IMR-90 (cell line): Measurements from ENCODE around the gene FOXA2. TPM values are rescaled to one million over a fixed set of nuclear protein-coding genes. Genes with fewer than 3 reads are reported as not detected.

ENCODE experiments used
- ATAC-seq: fragments of 200-7000 bp; cut with Tn5 transposase; 2 replicates; pipeline ENCODE4 v1.9.1; 2020; ENCODE audit warnings: low read depth, mild to moderate bottlenecking, moderate library complexity
- BruUV-seq: library from RNA; stranded (reverse); fragments of 400-500 nt; replicated peaks from 2 replicates; lab custom pipeline; 2021; lab: Mats Ljungman, UMichigan
- CTCF ChIA-PET: fragments of 300-600 bp; formaldehyde crosslinking; extraction: SDS; loops from one replicate; lab custom pipeline; 2021; ENCODE audit warnings: antibody characterized with exemption; lab: Yijun Ruan, JAX
- POLR2A ChIA-PET: fragments of 300-600 bp; sonication (Branson Sonifier 250); formaldehyde crosslinking; loops from one replicate; lab custom pipeline; 2022; ENCODE audit warnings: antibody characterized with exemption; ENCODE audit not compliant: unreplicated experiment; lab: Charles Lee
- DNase-seq: peaks from one replicate; pipeline ENCODE4 v3.0.0; 2013
- H2AFZ ChIP-seq: replicated peaks from 2 replicates; pipeline ENCODE3; 2013; ENCODE audit warnings: low read length, mild to moderate bottlenecking; ENCODE audit not compliant: poor library complexity
- H2AK5ac ChIP-seq: 2 replicates; pipeline ENCODE4 v1.6.1; 2013; ENCODE audit warnings: low read depth, low read length, inconsistent platforms
- H2AK9ac ChIP-seq: replicated peaks from 2 replicates; pipeline ENCODE3; 2013; ENCODE audit warnings: mild to moderate bottlenecking, low read depth, low read length, moderate library complexity; ENCODE audit not compliant: poor library complexity
- H2BK120ac ChIP-seq: 2 replicates; pipeline ENCODE4 v1.6.1; 2013; ENCODE audit warnings: low read depth, low read length, inconsistent platforms
- H2BK15ac ChIP-seq: 3 replicates; pipeline ENCODE4 v1.6.1; 2013; ENCODE audit warnings: low read depth, low read length, inconsistent platforms
- H2BK20ac ChIP-seq: 2 replicates; pipeline ENCODE4 v1.6.1; 2013; ENCODE audit warnings: low read depth, mild to moderate bottlenecking, inconsistent platforms, low read length, moderate library complexity
- H2BK5ac ChIP-seq: 2 replicates; pipeline ENCODE4 v1.6.1; 2013; ENCODE audit warnings: mild to moderate bottlenecking, low read depth, low read length, inconsistent platforms; ENCODE audit not compliant: poor library complexity, severe bottlenecking
- H3K14ac ChIP-seq: replicated peaks from 2 replicates; pipeline ENCODE4 v1.6.1; 2013; ENCODE audit warnings: low read depth, low read length, inconsistent platforms
- H3K18ac ChIP-seq: 2 replicates; pipeline ENCODE4 v1.6.1; 2013; ENCODE audit warnings: low read depth, low read length, control low read depth
- H3K23ac ChIP-seq: 2 replicates; pipeline ENCODE4 v1.6.1; 2013; ENCODE audit warnings: low read depth, low read length, inconsistent platforms
- H3K27ac ChIP-seq: 2 replicates; pipeline ENCODE4 v1.5.1; 2013; ENCODE audit warnings: mild to moderate bottlenecking, control low read depth, low read length; ENCODE audit not compliant: insufficient read depth
- H3K27me3 ChIP-seq: 2 replicates; pipeline ENCODE4 v1.6.1; 2013; ENCODE audit warnings: low read length; ENCODE audit not compliant: control insufficient read depth, insufficient read depth
- H3K36me3 ChIP-seq: 2 replicates; pipeline ENCODE4 v1.6.1; 2013; ENCODE audit warnings: low read length, mixed read lengths; ENCODE audit not compliant: control insufficient read depth, insufficient read depth
- H3K4ac ChIP-seq: 2 replicates; pipeline ENCODE4 v1.6.1; 2013; ENCODE audit warnings: low read depth, low read length, inconsistent platforms
- H3K4me1 ChIP-seq: 2 replicates; pipeline ENCODE4 v1.6.1; 2013; ENCODE audit warnings: low read length, mixed read lengths; ENCODE audit not compliant: control insufficient read depth, insufficient read depth
- H3K4me2 ChIP-seq: 2 replicates; pipeline ENCODE4 v1.6.1; 2013; ENCODE audit warnings: low read depth, mild to moderate bottlenecking, control low read depth, low read length, moderate library complexity
- H3K4me3 ChIP-seq: 2 replicates; pipeline ENCODE4 v1.5.1; 2013; ENCODE audit warnings: low read depth, mild to moderate bottlenecking, control low read depth, low read length, moderate library complexity; ENCODE audit not compliant: insufficient read depth
- H3K56ac ChIP-seq: 2 replicates; pipeline ENCODE4 v1.6.1; 2013; ENCODE audit warnings: low read length, inconsistent platforms; ENCODE audit not compliant: insufficient read depth; ENCODE audit errors: extremely low read depth
- H3K79me1 ChIP-seq, 2 experiments: 2 replicates each; pipeline ENCODE4 v1.6.1; 2013; ENCODE audit warnings: low read length in 2 of 2, inconsistent platforms in 1 of 2, low read depth in 1 of 2
- H3K9ac ChIP-seq: 2 replicates; pipeline ENCODE4 v1.6.1; 2013; ENCODE audit warnings: low read depth, low read length, control low read depth
- H3K9me1 ChIP-seq: 2 replicates; pipeline ENCODE4 v1.6.1; 2013; ENCODE audit warnings: low read length, inconsistent platforms; ENCODE audit not compliant: insufficient read depth
- H3K9me3 ChIP-seq: 2 replicates; pipeline ENCODE4 v1.6.1; 2013; ENCODE audit warnings: low read length; ENCODE audit not compliant: control insufficient read depth, insufficient read depth
- H4K20me1 ChIP-seq: 2 replicates; pipeline ENCODE4 v1.6.1; 2013; ENCODE audit warnings: low read length, inconsistent platforms; ENCODE audit not compliant: insufficient read depth
- H4K5ac ChIP-seq: 2 replicates; pipeline ENCODE4 v1.6.1; 2013; ENCODE audit warnings: mild to moderate bottlenecking, low read depth, low read length, control low read depth
- H4K8ac ChIP-seq, 2 experiments: 2 replicates each; pipeline ENCODE4 v1.6.1; 2013; ENCODE audit warnings: low read depth in 2 of 2, low read length in 2 of 2, control low read depth in 1 of 2, inconsistent platforms in 1 of 2
- H4K91ac ChIP-seq: 2 replicates; pipeline ENCODE4 v1.6.1; 2013; ENCODE audit warnings: low read depth, low read length, inconsistent platforms; ENCODE audit not compliant: insufficient read depth
- BHLHE40 ChIP-seq: fragments of 150-350 bp; IDR thresholded peaks from 2 replicates; pipeline ENCODE4 v1.6.1; 2016; ENCODE audit warnings: mild to moderate bottlenecking, low read depth, low read length
- CEBPB ChIP-seq: IDR thresholded peaks from 2 replicates; pipeline ENCODE4 v1.6.1; 2012; ENCODE audit warnings: low read depth, low read length, improper control_type of control experiment
- CHD1 ChIP-seq: IDR thresholded peaks from 2 replicates; pipeline ENCODE4 v1.6.1; 2012; ENCODE audit warnings: low read depth, low read length, improper control_type of control experiment
- CTCF ChIP-seq: conservative IDR thresholded peaks from 2 replicates; pipeline ENCODE4 v1.5.1; 2012; ENCODE audit warnings: mild to moderate bottlenecking, low read depth, low read length, improper control_type of control experiment
- FOS ChIP-seq: fragments of 150-350 bp; IDR thresholded peaks from 2 replicates; pipeline ENCODE4 v1.6.1; 2016; ENCODE audit warnings: low read depth, low read length
- MAFK ChIP-seq: IDR thresholded peaks from 2 replicates; pipeline ENCODE4 v1.6.1; 2012; ENCODE audit warnings: low read depth, low read length, improper control_type of control experiment
- MAZ ChIP-seq: IDR thresholded peaks from 2 replicates; pipeline ENCODE4 v1.6.1; 2012; ENCODE audit warnings: low read depth, mild to moderate bottlenecking, low read length, improper control_type of control experiment, moderate library complexity, borderline replicate concordance
- MXI1 ChIP-seq: IDR thresholded peaks from 2 replicates; pipeline ENCODE4 v1.6.1; 2012; ENCODE audit warnings: low read depth, mild to moderate bottlenecking, low read length, moderate library complexity, borderline replicate concordance
- NFE2L2 ChIP-seq: fragments of 150-350 bp; IDR thresholded peaks from 2 replicates; pipeline ENCODE4 v1.6.1; 2016; ENCODE audit warnings: low read depth, mild to moderate bottlenecking, low read length
- POLR2A ChIP-seq: IDR thresholded peaks from 2 replicates; pipeline ENCODE4 v1.6.1; 2012; ENCODE audit warnings: mild to moderate bottlenecking, low read depth, low read length
- RAD21 ChIP-seq: IDR thresholded peaks from 2 replicates; pipeline ENCODE4 v1.6.1; 2012; ENCODE audit warnings: low read length, improper control_type of control experiment
- RCOR1 ChIP-seq: IDR thresholded peaks from 2 replicates; pipeline ENCODE4 v1.6.1; 2012; ENCODE audit warnings: mild to moderate bottlenecking, low read length, improper control_type of control experiment; ENCODE audit not compliant: insufficient replicate concordance
- RFX5 ChIP-seq: IDR thresholded peaks from 2 replicates; pipeline ENCODE4 v1.8.0; 2012; ENCODE audit warnings: low read depth, mild to moderate bottlenecking, low read length, moderate library complexity
- SMC3 ChIP-seq: fragments of 150-350 bp; IDR thresholded peaks from 2 replicates; pipeline ENCODE4 v1.6.1; 2016; ENCODE audit warnings: low read depth, mild to moderate bottlenecking, antibody characterized with exemption, low read length, moderate library complexity
- WGBS, 2 experiments: methylation state at CpG; one replicate each; pipeline versions ENCODE4 v1.1.5 to v1.1.7; 2013; ENCODE audit warnings: missing lambda C conversion rate in 2 of 2; ENCODE audit not compliant: insufficient read length in 1 of 2; ENCODE audit errors: extremely low coverage in 2 of 2; 5-methylcytosine and 5-hydroxymethylcytosine counted together
- dilution Hi-C: fragments of 300-500 bp; cut with HindIII; formaldehyde crosslinking; loops from one replicate; pipeline ENCODE4 v1.14.3; 2018; ENCODE audit warnings: low sequenced_read_pairs; ENCODE audit not compliant: unreplicated experiment
- in situ Hi-C: fragments of 300-500 bp; cut with MboI; formaldehyde crosslinking; loops from 3 replicates; pipeline ENCODE4 v1.14.3; 2019; ENCODE audit warnings: low sequenced_read_pairs, inconsistent platforms, mixed read lengths
- intact Hi-C: fragments of 100-400 bp; cut with micrococcal nuclease; formaldehyde crosslinking; loops from 2 replicates; pipeline ENCODE4 v1.10.0; 2022
- polyA plus RNA-seq, 3 experiments: library from polyadenylated mRNA; depleted of rRNA; stranded (reverse); fragments of >200 nt; gene quantifications; 2 replicates each; pipeline ENCODE4 v1.2.3, GENCODE V29; 2012; ENCODE audit warnings: low replicate concordance in 1 of 3
- total RNA-seq: library from RNA; depleted of rRNA; stranded (reverse); fragments of >200 nt; gene quantifications from 2 replicates; pipeline ENCODE4 v1.2.3, GENCODE V29; 2012
- TF ChIP-seq, protein P1 (sequence below): fragments of 150-350 bp; IDR thresholded peaks from 2 replicates; pipeline ENCODE4 v1.6.1; 2016; ENCODE audit warnings: low read depth, mild to moderate bottlenecking, low read length, moderate library complexity, borderline replicate concordance
- TF ChIP-seq, protein P2 (sequence below): fragments of 150-350 bp; IDR thresholded peaks from 2 replicates; pipeline ENCODE4 v1.6.1; 2017; ENCODE audit warnings: mild to moderate bottlenecking, antibody characterized with exemption, low read length, low read depth

FOXA2 gene
- total and polyA plus RNA-seq, 2 of the 4 experiments (the other 2 are of a cell fraction): not detected

GRCh38 chr20:22546344-22546743, 38.0 kb downstream of the FOXA2 start:
- dilution Hi-C loops (no loop called here), intact Hi-C loops (no loop called here), in situ Hi-C loops (no loop called here)
- Histone ChIP-seq H3K4me2 (no peak overlapping the region), H4K20me1 (no peaks in the 10 kb centered on the region), H3K4me3 (no peak overlapping the region), H3K9ac (no peak overlapping the region), H3K36me3 (no peaks in the 10 kb centered on the region), H4K91ac (no peak overlapping the region), H2AFZ (no peak overlapping the region), H3K18ac (no peak overlapping the region), H3K56ac (no peak overlapping the region), H3K4me1 (no peaks in the 10 kb centered on the region), H3K9me3 (no peaks in the 10 kb centered on the region), H2BK15ac (no peak overlapping the region), H4K5ac (no peak overlapping the region), H3K27me3 (no peaks in the 10 kb centered on the region), H4K8ac (no peak overlapping the region), H2AK9ac (no peak overlapping the region), H2BK20ac (no peak overlapping the region), H2BK5ac (no peak overlapping the region), H2AK5ac (no peak overlapping the region), H3K9me1 (no peaks in the 10 kb centered on the region), H3K79me1 (no peaks in the 10 kb centered on the region), H3K4ac (no peak overlapping the region), H3K23ac (no peak overlapping the region), H3K14ac (no peak overlapping the region), H3K27ac (no peak overlapping the region), H2BK120ac (no peak overlapping the region)
- no peak for ATAC-seq
- no CpG with 5 or more reads among the region's 3 CpGs for WGBS, 2 experiments
- ChIA-PET POLR2A (no interaction called here), CTCF (interaction anchor here (0.6 kb wide), 1 partner anchor 972 kb away, joined by 4 read pairs; no protein-coding TSS in a partner anchor)
- TF ChIP-seq CEBPB (no peak), SMC3 (no peak), MXI1 (no peak), RFX5 (no peak), POLR2A (no peak), CHD1 (no peak), NFE2L2 (no peak), RCOR1 (no peak), RAD21 (no peak), MAZ (no peak), BHLHE40 (no peak), CTCF (no peak), MAFK (no peak), FOS (no peak)
- TF ChIP-seq, protein P1, sequence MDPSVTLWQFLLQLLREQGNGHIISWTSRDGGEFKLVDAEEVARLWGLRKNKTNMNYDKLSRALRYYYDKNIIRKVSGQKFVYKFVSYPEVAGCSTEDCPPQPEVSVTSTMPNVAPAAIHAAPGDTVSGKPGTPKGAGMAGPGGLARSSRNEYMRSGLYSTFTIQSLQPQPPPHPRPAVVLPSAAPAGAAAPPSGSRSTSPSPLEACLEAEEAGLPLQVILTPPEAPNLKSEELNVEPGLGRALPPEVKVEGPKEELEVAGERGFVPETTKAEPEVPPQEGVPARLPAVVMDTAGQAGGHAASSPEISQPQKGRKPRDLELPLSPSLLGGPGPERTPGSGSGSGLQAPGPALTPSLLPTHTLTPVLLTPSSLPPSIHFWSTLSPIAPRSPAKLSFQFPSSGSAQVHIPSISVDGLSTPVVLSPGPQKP: no peak
- TF ChIP-seq, protein P2, sequence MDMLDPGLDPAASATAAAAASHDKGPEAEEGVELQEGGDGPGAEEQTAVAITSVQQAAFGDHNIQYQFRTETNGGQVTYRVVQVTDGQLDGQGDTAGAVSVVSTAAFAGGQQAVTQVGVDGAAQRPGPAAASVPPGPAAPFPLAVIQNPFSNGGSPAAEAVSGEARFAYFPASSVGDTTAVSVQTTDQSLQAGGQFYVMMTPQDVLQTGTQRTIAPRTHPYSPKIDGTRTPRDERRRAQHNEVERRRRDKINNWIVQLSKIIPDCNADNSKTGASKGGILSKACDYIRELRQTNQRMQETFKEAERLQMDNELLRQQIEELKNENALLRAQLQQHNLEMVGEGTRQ: no peak
- DNase-seq: no peak
- no TSS peak for BruUV-seq
